ENCODE data around the gene CTXND1.

Gene CTXND1

GRCh38 chr15:80272987-80273386 lies 21.0 kb upstream of the CTXND1 start:
- no peak for DNase-seq (ENCODE audit: low read depth in 1 of 2, low spot score in 1 of 2)
- in situ Hi-C loops (cut with HindIII; ENCODE audit: low pct_unique_long_range_greater_than_20kb, low sequenced_read_pairs) = no loop called here
- no peak for TF ChIP-seq JUND (IDR thresholded peaks at IDR 0.05; ENCODE audit: low read depth)

GRCh38 chr15:80270472-80270871 lies 18.5 kb upstream of the CTXND1 start:
- in situ Hi-C loops (cut with HindIII; ENCODE audit: low pct_unique_long_range_greater_than_20kb, low sequenced_read_pairs) = no loop called here
- no peak for TF ChIP-seq JUND (IDR thresholded peaks at IDR 0.05; ENCODE audit: low read depth)
- DNase-seq (ENCODE audit: low read depth in 1 of 2, low spot score in 1 of 2) = no peak

DNA sequence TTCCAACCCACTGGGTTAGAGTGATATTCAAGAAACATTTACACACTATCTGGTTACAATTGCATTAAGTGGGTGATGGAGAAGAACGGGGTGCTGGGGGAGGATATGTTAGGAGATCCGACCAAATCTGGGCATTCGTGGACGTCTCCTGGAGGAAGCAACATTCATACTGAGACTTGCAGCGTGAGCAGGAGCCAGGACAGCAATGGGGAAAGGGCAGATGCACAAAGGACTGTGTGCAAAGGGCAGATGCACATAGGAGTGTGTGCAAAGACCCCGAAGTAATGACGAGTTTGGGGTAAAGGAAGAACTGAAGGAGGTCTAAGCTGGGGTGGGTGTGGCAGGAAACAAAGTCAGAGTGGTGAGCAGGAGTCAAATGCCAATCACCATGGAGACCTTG lies 16.1 kb upstream of the CTXND1 start:
- in situ Hi-C loops (cut with HindIII; ENCODE audit: low pct_unique_long_range_greater_than_20kb, low sequenced_read_pairs) = no loop called here
- no peak for DNase-seq (ENCODE audit: low read depth in 1 of 2, low spot score in 1 of 2)

DNA sequence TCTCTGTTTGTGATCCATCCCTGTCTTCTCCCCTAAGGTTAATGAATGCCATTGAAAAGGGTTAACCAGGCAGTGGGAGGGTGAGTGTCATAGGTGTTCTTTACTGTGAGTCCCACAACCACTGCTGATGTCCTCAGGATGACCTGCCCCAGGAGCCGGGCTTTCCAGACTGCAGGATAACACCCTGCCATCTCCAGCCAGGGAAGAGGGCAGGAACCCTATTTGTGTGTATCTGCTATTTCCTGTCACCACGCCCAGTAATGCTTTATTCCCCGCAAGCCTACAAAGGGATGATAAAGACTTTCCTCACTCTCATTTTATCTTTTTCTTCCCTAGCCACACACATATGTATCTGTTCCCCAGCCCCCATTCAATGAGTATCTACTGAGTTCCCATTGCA lies 15.6 kb upstream of the CTXND1 start:
- in situ Hi-C loops (cut with HindIII; ENCODE audit: low pct_unique_long_range_greater_than_20kb, low sequenced_read_pairs) = no loop called here
- no peak for TF ChIP-seq JUND (IDR thresholded peaks at IDR 0.05; ENCODE audit: low read depth)
- DNase-seq (ENCODE audit: low read depth in 1 of 2, low spot score in 1 of 2) = no peak

More for the DNA sequence above, 16.1 kb upstream of the CTXND1 start:
- no peak for TF ChIP-seq JUND (IDR thresholded peaks at IDR 0.05; ENCODE audit: low read depth)

- in situ Hi-C loops (cut with HindIII; ENCODE audit: low pct_unique_long_range_greater_than_20kb, low sequenced_read_pairs) = no loop called here
- DNase-seq (ENCODE audit: low read depth in 1 of 2, low spot score in 1 of 2) = no peak
- TF ChIP-seq JUND (IDR thresholded peaks at IDR 0.05; ENCODE audit: low read depth) = no peak
Observed at GRCh38 chr15:80266745-80267144, 14.7 kb upstream of the CTXND1 start.

DNA sequence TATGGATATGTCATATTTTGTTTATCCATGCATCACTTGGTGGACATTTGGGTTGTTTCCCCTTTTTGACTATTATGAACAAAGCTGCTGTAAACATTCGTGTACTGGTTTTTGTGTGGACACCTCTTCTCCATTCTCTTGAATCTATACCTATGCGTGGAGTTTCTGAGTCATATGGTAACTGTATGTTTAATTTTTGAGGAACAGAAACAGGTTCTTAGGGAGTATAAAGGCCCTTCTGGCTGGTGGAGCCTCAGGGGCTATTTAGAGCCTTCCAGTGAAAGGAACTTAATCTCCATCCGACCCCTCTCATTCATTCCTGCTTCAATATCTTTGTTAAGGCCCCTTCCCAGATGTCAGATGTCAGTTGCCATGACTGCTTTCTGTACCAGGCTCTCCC lies 14.1 kb upstream of the CTXND1 start:
- DNase-seq (ENCODE audit: low read depth in 1 of 2, low spot score in 1 of 2) = no peak
- in situ Hi-C loops (cut with HindIII; ENCODE audit: low pct_unique_long_range_greater_than_20kb, low sequenced_read_pairs) = no loop called here
- no peak for TF ChIP-seq JUND (IDR thresholded peaks at IDR 0.05; ENCODE audit: low read depth)

GRCh38 chr15:80265021-80265420 lies 13.0 kb upstream of the CTXND1 start:
- DNase-seq (ENCODE audit: low read depth in 1 of 2, low spot score in 1 of 2) = no peak
- no peak for TF ChIP-seq JUND (IDR thresholded peaks at IDR 0.05; ENCODE audit: low read depth)
- in situ Hi-C loops (cut with HindIII; ENCODE audit: low pct_unique_long_range_greater_than_20kb, low sequenced_read_pairs) = no loop called here

DNA sequence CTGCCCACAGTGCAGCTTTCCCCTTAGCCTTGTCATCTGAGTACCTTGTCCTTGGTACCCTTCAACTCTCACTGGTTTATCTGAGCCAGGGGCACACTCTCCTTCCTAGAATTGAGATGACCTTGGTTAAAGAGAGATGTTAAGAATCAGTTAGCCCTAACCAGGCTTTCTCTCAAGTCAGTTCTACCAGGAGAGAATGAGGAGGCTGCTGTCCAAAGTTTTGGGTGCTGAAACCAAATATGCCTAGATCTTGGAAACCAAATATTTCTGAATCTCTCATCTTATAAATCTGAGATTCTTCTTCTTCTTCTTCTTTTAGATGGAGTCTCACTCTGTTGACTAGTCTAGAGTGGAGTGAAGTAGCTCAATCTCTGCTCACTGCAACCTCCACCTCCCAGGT lies 12.0 kb upstream of the CTXND1 start:
- in situ Hi-C loops (cut with HindIII; ENCODE audit: low pct_unique_long_range_greater_than_20kb, low sequenced_read_pairs) = no loop called here
- peak; percentile 38 to 54 for DNase-seq (ENCODE audit: low read depth in 1 of 2, low spot score in 1 of 2)
- TF ChIP-seq JUND (IDR thresholded peaks at IDR 0.05; ENCODE audit: low read depth) = no peak

- DNase-seq (ENCODE audit: low read depth in 1 of 2, low spot score in 1 of 2) = no peak
Observed at GRCh38 chr15:80260551-80260950, 8.5 kb upstream of the CTXND1 start.

DNA sequence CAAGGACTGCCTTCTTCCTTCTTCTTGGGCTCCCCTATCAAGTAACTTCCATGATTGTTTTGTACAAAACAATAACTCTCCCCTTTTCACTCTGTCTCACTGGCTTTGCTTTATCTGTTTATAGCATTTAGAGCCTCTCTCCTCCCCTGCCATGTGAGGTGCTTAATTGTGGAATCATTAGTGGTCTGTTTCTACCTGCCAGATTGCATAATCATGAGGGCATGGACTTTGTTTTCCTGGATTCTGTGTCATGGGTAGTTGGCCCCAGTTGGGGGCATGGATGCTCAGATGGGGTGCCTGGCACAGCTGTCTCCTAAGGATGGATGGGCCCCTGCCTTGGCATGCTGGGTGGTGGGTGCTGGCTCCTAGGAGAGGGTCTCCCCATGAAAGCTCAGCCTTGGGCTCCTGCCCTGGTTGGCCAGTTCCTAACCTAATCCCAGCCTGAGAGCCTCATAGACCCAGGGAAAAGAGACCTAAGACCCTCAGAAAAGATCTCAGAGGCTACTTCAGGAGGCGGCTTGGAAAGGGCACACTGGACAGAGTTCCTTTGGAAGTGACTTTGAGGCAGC lies 8.0 kb upstream of the CTXND1 start:
- DNase-seq (ENCODE audit: low read depth in 1 of 2, low spot score in 1 of 2) = no peak
- in situ Hi-C loops (cut with HindIII; ENCODE audit: low pct_unique_long_range_greater_than_20kb, low sequenced_read_pairs) = no loop called here
- TF ChIP-seq JUND (IDR thresholded peaks at IDR 0.05; ENCODE audit: low read depth) = no peak

More at GRCh38 chr15:80260551-80260950, 8.5 kb upstream of the CTXND1 start:
- in situ Hi-C loops (cut with HindIII; ENCODE audit: low pct_unique_long_range_greater_than_20kb, low sequenced_read_pairs) = no loop called here
- TF ChIP-seq JUND (IDR thresholded peaks at IDR 0.05; ENCODE audit: low read depth) = no peak

- in situ Hi-C loops (cut with HindIII; ENCODE audit: low pct_unique_long_range_greater_than_20kb, low sequenced_read_pairs) = no loop called here
- no peak for DNase-seq (ENCODE audit: low read depth in 1 of 2, low spot score in 1 of 2)
- no peak for TF ChIP-seq JUND (IDR thresholded peaks at IDR 0.05; ENCODE audit: low read depth)
Observed at GRCh38 chr15:80251428-80252120, 439 bp downstream of the CTXND1 start.

- in situ Hi-C loops (cut with HindIII; ENCODE audit: low pct_unique_long_range_greater_than_20kb, low sequenced_read_pairs) = no loop called here
- no peak for DNase-seq (ENCODE audit: low read depth in 1 of 2, low spot score in 1 of 2)
- TF ChIP-seq JUND (IDR thresholded peaks at IDR 0.05; ENCODE audit: low read depth) = no peak
Observed at GRCh38 chr15:80250614-80251427, 1.2 kb downstream of the CTXND1 start.

DNA sequence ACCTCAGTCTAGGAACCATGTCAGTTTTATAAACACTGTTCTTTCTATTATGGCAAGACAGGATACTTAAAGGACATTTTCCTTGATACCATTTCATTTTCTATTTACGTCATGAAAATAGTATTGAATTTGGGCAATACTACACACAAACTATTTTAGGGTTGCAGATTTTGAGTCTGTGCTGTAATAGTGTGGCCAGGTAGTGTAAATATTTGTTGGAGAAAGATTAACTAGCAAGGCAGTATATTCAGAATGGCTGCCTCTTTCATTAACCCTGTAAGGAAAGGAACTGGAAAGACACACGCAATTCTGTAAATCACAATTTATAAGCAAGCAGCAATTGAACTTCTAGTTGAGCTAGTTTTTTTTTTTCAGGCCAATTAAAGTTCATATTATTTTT lies 2.0 kb downstream of the CTXND1 start:
- DNase-seq (ENCODE audit: low read depth in 1 of 2, low spot score in 1 of 2) = no peak
- in situ Hi-C loops (cut with HindIII; ENCODE audit: low pct_unique_long_range_greater_than_20kb, low sequenced_read_pairs) = no loop called here

More for the DNA sequence above, 2.0 kb downstream of the CTXND1 start:
- TF ChIP-seq JUND (IDR thresholded peaks at IDR 0.05; ENCODE audit: low read depth) = no peak

Data from T47D (cell line).